Chondrocyte (in vitro differentiated cells): ENCODE measurements around the gene MPV17. TPM values are rescaled to one million over a fixed set of nuclear protein-coding genes. Genes with fewer than 3 reads are reported as not detected.

Source experiments
- DNase-seq: peaks from one replicate; pipeline ENCODE4 v3.0.0; 2021; ENCODE audit warnings: mixed read lengths, low spot score
- H3K27ac Mint-ChIP-seq: one replicate; pipeline ENCODE4 v1.8.0; 2021; ENCODE audit warnings: mild to moderate bottlenecking, moderate library complexity, mixed read lengths; ENCODE audit not compliant: unreplicated experiment
- H3K27me3 Mint-ChIP-seq: 2 replicates; pipeline ENCODE4 v1.8.0; 2021; ENCODE audit warnings: low read depth, mixed read lengths
- H3K36me3 Mint-ChIP-seq: 2 replicates; pipeline ENCODE4 v1.8.0; 2021; ENCODE audit warnings: low read depth, mixed read lengths
- H3K4me1 Mint-ChIP-seq: 2 replicates; pipeline ENCODE4 v1.8.0; 2021; ENCODE audit warnings: low read depth, mild to moderate bottlenecking, mixed read lengths
- H3K4me3 Mint-ChIP-seq: one replicate; pipeline ENCODE4 v1.8.0; 2021; ENCODE audit warnings: mild to moderate bottlenecking, moderate library complexity, mixed read lengths; ENCODE audit not compliant: unreplicated experiment
- H3K9me3 Mint-ChIP-seq: 2 replicates; pipeline ENCODE4 v1.8.0; 2021; ENCODE audit warnings: low read depth, mixed read lengths
- total RNA-seq: library from RNA; stranded (reverse); gene quantifications from 3 replicates; pipeline ENCODE4 v1.2.1, GENCODE V29; 2021
- TF ChIP-seq, protein P1 (sequence below): fragments of 200-600 bp; sonication (generic); IDR thresholded peaks from 2 replicates; pipeline ENCODE4 v1.5.0; 2021; ENCODE audit warnings: antibody characterized with exemption, mild to moderate bottlenecking, moderate library complexity

MPV17 gene
- total RNA-seq, 1 donor from 2014 or later = 57.7 TPM

DNA sequence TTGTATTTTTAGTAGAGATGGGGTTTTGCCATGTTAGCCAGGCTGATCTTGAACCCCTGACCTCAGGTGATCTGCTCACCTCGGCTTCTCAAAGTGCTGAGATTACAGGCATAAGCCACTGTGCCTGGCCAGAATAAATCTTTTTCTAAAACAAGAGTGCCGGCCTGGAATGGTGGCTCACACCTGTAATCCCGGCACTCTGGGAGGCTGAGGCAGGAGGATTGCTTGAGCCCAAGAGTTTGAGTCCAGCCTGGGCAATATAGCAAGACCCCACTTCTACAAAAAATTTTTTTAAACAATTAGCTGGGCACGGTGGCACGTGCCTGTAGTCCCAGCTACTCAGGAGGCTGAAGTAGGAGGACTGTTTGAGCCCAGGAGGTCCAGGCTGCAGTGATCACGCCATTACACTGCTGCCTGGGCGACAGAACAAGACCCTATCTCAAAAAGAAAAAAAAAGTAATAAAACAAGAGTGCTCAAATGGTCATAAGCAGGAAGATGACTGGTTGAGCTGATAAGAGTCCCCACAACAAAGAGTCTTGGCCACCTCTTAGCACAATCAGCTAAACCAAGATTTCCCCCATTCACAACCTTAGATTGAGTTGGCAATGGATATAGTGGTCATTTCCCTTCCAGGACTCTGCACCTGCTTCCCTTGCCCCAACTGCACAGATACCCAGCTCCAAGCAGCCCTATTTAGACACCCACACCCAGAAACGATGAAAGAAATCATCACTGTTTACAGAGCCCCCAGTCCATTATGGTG is 8.8 kb downstream of the MPV17 start:
- H3K9me3 Mint-ChIP-seq = no peaks in the 10 kb centered on the region
- TF ChIP-seq, protein P1, sequence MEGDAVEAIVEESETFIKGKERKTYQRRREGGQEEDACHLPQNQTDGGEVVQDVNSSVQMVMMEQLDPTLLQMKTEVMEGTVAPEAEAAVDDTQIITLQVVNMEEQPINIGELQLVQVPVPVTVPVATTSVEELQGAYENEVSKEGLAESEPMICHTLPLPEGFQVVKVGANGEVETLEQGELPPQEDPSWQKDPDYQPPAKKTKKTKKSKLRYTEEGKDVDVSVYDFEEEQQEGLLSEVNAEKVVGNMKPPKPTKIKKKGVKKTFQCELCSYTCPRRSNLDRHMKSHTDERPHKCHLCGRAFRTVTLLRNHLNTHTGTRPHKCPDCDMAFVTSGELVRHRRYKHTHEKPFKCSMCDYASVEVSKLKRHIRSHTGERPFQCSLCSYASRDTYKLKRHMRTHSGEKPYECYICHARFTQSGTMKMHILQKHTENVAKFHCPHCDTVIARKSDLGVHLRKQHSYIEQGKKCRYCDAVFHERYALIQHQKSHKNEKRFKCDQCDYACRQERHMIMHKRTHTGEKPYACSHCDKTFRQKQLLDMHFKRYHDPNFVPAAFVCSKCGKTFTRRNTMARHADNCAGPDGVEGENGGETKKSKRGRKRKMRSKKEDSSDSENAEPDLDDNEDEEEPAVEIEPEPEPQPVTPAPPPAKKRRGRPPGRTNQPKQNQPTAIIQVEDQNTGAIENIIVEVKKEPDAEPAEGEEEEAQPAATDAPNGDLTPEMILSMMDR = no peak
- H3K27ac Mint-ChIP-seq = no peak overlapping the region
- peaks cover 15% of the 10 kb centered on the region for H3K36me3 Mint-ChIP-seq
- H3K4me3 Mint-ChIP-seq = no peak overlapping the region
- H3K27me3 Mint-ChIP-seq = no peaks in the 10 kb centered on the region
- H3K4me1 Mint-ChIP-seq = no peaks in the 10 kb centered on the region
- no peak for DNase-seq

DNA sequence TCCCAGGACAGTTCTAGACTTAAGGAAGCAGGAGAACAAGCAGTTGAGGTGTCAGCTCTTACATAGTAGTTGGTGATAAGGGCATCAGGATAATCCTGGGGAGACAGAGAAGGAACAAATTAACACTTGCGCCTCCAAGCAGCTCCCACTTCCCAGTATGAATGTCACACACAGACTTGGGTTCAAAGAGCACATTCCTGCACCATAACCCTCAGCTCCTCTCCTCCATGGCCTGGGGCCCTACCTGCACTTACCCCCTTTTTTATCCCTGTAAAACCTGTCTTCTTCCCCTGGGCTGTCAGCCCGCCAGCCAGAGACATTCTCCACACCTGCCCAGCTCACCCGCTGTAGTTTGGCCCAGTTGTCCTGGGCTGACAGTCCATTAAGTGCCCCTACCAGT is 10.7 kb downstream of the MPV17 start:
- H3K27me3 Mint-ChIP-seq = peaks cover 5% of the 10 kb centered on the region
- H3K27ac Mint-ChIP-seq = no peak overlapping the region
- peaks cover 15% of the 10 kb centered on the region for H3K36me3 Mint-ChIP-seq
- peaks cover 9% of the 10 kb centered on the region for H3K4me1 Mint-ChIP-seq
- TF ChIP-seq, protein P1 = no peak
- peak; percentile 32 for DNase-seq
- H3K4me3 Mint-ChIP-seq = no peak overlapping the region
- H3K9me3 Mint-ChIP-seq = no peaks in the 10 kb centered on the region

DNA sequence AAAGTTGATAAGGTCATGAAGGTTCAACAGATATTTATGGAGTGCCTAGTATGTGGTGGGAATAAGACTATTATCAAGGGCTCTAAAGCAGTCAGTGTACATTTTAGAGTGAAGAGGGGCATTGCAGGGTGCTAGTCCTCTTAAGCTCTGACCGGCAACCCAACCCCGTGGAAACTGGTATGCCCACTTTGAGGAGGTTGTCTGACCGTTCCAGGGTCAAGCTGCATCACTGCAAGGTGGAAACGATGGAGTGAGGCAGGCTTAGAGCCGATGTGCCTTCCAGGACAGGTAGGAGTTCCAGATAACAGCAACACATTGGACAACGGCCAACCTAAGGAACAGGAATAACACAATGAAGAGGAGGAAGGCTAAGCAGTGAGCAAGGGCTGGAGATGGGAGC is 13.2 kb downstream of the MPV17 start:
- H3K4me3 Mint-ChIP-seq = no peak overlapping the region
- H3K27me3 Mint-ChIP-seq = peaks cover 10% of the 10 kb centered on the region
- no peak for DNase-seq
- H3K36me3 Mint-ChIP-seq = peaks cover 15% of the 10 kb centered on the region
- no peaks in the 10 kb centered on the region for H3K9me3 Mint-ChIP-seq
- TF ChIP-seq, protein P1 = no peak
- H3K27ac Mint-ChIP-seq = no peak overlapping the region
- H3K4me1 Mint-ChIP-seq = peaks cover 9% of the 10 kb centered on the region

DNA sequence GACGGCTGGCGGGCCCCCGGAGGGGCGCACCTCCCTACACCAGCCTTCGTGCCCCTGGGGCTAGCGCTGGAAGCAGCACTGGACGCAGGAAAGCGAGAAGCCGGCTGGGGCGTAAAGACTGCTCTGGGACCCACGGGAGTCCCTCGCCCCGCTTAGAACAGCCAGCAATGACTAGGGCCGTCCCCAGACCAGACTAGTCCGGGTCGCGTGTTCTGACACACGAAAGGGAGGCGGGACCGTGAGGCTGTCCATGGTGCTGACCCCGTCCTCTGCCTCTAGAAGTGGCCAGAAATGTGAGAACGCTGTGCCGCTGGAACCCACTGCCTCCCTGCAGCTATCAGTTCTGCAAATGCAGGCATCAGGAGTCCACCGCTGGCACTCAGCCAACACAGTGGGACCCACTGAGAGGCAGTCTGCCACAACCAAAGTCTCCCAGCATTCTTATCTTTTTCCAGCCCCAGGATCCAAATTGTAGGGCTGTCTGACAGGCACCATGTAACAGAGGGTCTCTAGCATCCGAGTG is 14.5 kb downstream of the MPV17 start, which contains the start of gene UCN:
Gene UCN, minus strand, starts transcription at position 87 of the 523 bp plus-strand sequence. CDS start 550 bp downstream, outside the sequence.
- Mint-ChIP-seq H3K27ac (no peak within 1 kb of the TSS), H3K27me3 (peaks cover 13% of the 10 kb centered on the region), H3K9me3 (no peaks in the 10 kb centered on the region), H3K36me3 (peaks cover 15% of the 10 kb centered on the region), H3K4me3 (no peak within 1 kb of the TSS), H3K4me1 (peaks cover 9% of the 10 kb centered on the region)
- TF ChIP-seq, protein P1 = no peak
- DNase-seq = peak; percentile 92

DNA sequence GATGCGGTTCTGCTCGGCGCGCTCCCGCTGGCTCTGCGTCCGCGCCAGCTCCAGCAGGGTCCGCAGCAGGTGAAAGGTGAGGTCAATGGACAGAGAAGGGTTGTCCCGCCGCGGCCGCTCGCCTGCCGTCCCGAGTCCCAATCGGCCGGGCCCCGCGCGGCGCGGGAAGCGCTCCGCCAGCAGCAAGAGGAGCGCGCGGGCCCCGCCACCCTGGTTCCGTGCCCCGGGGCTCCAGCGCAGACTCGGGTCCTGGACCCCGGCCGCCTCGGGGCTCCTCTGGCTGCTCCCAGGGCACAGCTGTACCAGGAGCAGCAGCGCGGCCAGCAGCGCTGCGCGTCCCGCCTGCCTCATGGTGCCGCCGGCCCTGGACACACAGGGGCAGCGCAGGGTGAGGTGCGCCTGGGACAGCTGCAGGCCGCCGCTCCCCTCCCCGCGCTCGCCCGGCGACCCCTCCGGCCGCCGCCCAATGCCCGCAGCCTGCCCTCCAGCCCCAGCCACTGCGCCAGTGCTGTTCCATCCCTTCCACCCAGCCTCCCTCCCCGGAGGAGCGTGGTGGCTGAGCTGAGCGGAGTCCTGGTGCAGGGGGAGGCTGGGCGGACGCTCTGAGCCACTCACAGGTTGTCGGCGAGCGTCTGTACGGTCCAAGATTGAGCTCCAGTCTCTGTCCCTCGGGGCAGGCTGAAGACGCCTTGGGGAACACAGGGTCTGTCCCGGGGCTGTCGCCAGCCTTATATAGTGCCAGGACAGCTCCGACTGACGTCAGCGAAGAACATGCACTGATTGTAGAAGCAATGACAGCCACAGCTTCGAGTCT is 15.1 kb downstream of the MPV17 start:
- H3K9me3 Mint-ChIP-seq = no peaks in the 10 kb centered on the region
- no peak overlapping the region for H3K27ac Mint-ChIP-seq
- peaks cover 15% of the 10 kb centered on the region for H3K36me3 Mint-ChIP-seq
- no peak overlapping the region for H3K4me3 Mint-ChIP-seq
- H3K4me1 Mint-ChIP-seq = peaks cover 9% of the 10 kb centered on the region
- H3K27me3 Mint-ChIP-seq = peaks cover 13% of the 10 kb centered on the region
- TF ChIP-seq, protein P1 = no peak
- DNase-seq = no peak
